ENCODE results near the gene SMG9. TPM values are rescaled to one million over a fixed set of nuclear protein-coding genes. Genes with fewer than 3 reads are reported as not detected.

SMG9 gene
- total RNA-seq, 2 donors from 2014 or later: 18.3 to 49.1 TPM

DNA sequence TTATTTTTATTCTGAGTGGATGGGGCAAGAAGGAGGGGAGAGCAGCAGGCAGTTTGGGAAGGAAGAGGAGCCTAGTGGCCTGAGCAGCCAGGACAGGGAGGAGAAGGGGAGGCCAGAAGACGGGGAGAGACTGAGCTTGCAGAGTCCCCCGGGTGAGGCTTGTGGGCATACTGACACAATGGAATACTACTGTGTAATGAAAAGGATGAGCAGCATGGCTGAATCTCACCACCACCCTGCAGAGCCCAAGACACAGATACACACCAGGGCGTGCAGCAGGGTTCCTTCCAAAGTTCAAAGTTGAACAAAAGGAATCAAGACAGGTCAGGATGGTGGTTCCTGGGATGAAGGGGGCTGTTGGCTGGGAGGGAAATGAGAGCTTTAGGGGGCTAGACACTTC lies 8.1 kb upstream of the SMG9 start:
- no peak overlapping the region for H3K4me3 ChIP-seq
- H3K4me1 ChIP-seq (ENCODE audit: control insufficient read depth in 1 of 2, low read depth in 2 of 2): peaks cover 18 to 28% of the 10 kb centered on the region in 2 donors
- H3K27me3 ChIP-seq (replicated peaks; ENCODE audit: insufficient read depth): no peaks in the 10 kb centered on the region
- peak overlapping the region in 1 of 2 donors; percentile 44 for H3K27ac ChIP-seq
- H3K9me3 ChIP-seq: no peaks in the 10 kb centered on the region
- TF ChIP-seq CTCF (IDR thresholded peaks at IDR 0.05): no peak
- ATAC-seq (ENCODE audit: insufficient number of reproducible peaks, low FRiP score, low read depth): no peak
- DNase-seq (ENCODE audit: low spot score): no peak
- no peaks in the 10 kb centered on the region for H3K36me3 ChIP-seq

- DNase-seq (ENCODE audit: low spot score): no peak
- Histone ChIP-seq H3K4me3 (no peak overlapping the region), H3K4me1 (ENCODE audit: control insufficient read depth in 1 of 2, low read depth in 2 of 2) (peaks cover 15 to 28% of the 10 kb centered on the region in 2 donors), H3K36me3 (no peaks in the 10 kb centered on the region), H3K27ac (no peak overlapping the region), H3K9me3 (no peaks in the 10 kb centered on the region), H3K27me3 (replicated peaks; ENCODE audit: insufficient read depth) (no peaks in the 10 kb centered on the region)
- no peak for TF ChIP-seq CTCF (IDR thresholded peaks at IDR 0.05)
- no peak for ATAC-seq (ENCODE audit: insufficient number of reproducible peaks, low FRiP score, low read depth)
These were observed 6.2 kb upstream of the SMG9 start for GRCh38 chr19:43760941-43761340.

GRCh38 chr19:43759515-43759914 lies 4.8 kb upstream of the SMG9 start:
- TF ChIP-seq CTCF (IDR thresholded peaks at IDR 0.05): no peak
- no peak for ATAC-seq (ENCODE audit: insufficient number of reproducible peaks, low FRiP score, low read depth)

GRCh38 chr19:43755256-43755801 lies 567 bp upstream of the SMG9 start:
- H3K27me3 ChIP-seq (replicated peaks; ENCODE audit: insufficient read depth): no peaks in the 10 kb centered on the region
- DNase-seq (ENCODE audit: low spot score): no peak
- TF ChIP-seq CTCF (IDR thresholded peaks at IDR 0.05): no peak
- peaks cover 2% of the 10 kb centered on the region for H3K36me3 ChIP-seq
- H3K4me1 ChIP-seq (ENCODE audit: control insufficient read depth in 1 of 2, low read depth in 2 of 2): peaks cover 6 to 25% of the 10 kb centered on the region in 2 donors
- peak; percentile 50 for ATAC-seq (ENCODE audit: insufficient number of reproducible peaks, low FRiP score, low read depth)
- peak overlapping the region; percentile 96 to 99 for H3K27ac ChIP-seq
- H3K9me3 ChIP-seq: no peaks in the 10 kb centered on the region
- H3K4me3 ChIP-seq: peak overlapping the region; percentile 85

More at GRCh38 chr19:43759515-43759914, 4.8 kb upstream of the SMG9 start:
- Histone ChIP-seq H3K27me3 (replicated peaks; ENCODE audit: insufficient read depth) (no peaks in the 10 kb centered on the region), H3K4me3 (no peak overlapping the region), H3K4me1 (ENCODE audit: control insufficient read depth in 1 of 2, low read depth in 2 of 2) (peaks cover 6 to 15% of the 10 kb centered on the region in 2 donors), H3K9me3 (no peaks in the 10 kb centered on the region), H3K27ac (no peak overlapping the region), H3K36me3 (no peaks in the 10 kb centered on the region)
- no peak for DNase-seq (ENCODE audit: low spot score)

DNA sequence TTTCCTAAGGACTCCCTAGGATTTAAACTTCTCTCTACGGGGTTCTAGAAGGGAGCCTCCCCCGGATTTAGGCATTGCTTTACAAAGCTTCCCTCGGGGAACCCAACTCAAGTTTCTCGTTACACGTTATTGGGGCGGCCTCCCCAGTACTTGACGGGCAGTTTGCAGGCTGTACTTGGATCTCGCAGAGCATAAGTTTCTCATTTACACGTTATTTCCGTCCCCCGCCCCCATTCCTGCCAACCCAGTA lies 584 bp downstream of the SMG9 start:
- no peak for TF ChIP-seq CTCF (IDR thresholded peaks at IDR 0.05)
- Histone ChIP-seq H3K27me3 (replicated peaks; ENCODE audit: insufficient read depth) (no peaks in the 10 kb centered on the region), H3K9me3 (no peaks in the 10 kb centered on the region), H3K4me1 (ENCODE audit: control insufficient read depth in 1 of 2, low read depth in 2 of 2) (peaks cover 6 to 25% of the 10 kb centered on the region in 2 donors), H3K4me3 (peak overlapping the region; percentile 85), H3K27ac (peak overlapping the region; percentile 96 to 99), H3K36me3 (peaks cover 10% of the 10 kb centered on the region)
- no peak for ATAC-seq (ENCODE audit: insufficient number of reproducible peaks, low FRiP score, low read depth)
- no peak for DNase-seq (ENCODE audit: low spot score)
